ENCODE data around the gene TMEM131L.

TMEM131L gene

GRCh38 chr4:153639833-153640802, 174.0 kb downstream of the TMEM131L start:
- Histone ChIP-seq H3K36me3 (ENCODE audit: insufficient read depth, low read length) (peaks cover 11% of the 10 kb centered on the region), H3K4me1 (ENCODE audit: control insufficient read depth, insufficient read depth, low read length) (no peaks in the 10 kb centered on the region), H3K4me2 (ENCODE audit: low read length) (no peak overlapping the region), H3K4me3 (ENCODE audit: low read length) (no peak overlapping the region), H3K9ac (ENCODE audit: low read depth, low read length) (no peak overlapping the region), H3K9me3 (replicated peaks; ENCODE audit: low read length) (no peaks in the 10 kb centered on the region), H3K27me3 (ENCODE audit: control insufficient read depth, insufficient read depth, low read length) (no peaks in the 10 kb centered on the region)

DNA sequence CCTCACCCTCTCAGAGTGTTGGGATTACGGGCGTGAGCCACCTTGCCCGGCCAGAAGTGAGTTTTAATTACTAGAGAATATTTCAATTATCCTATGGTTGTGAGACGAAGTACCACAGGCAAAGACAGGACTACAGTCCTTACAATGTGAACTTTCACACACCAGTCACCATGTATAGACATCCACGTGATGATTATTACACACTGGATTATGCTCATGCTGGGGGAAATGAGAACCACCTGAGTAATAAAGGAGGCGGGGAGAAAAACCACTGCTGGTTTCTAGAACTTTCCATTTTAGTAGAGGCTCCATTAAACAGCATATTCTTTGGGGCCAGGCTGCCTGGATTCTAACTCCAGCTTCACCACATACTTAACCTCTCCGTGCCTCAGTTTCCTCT, 175.4 kb downstream of the TMEM131L start:
- Histone ChIP-seq H3K4me3 (ENCODE audit: low read length) (no peak overlapping the region), H3K4me1 (ENCODE audit: control insufficient read depth, insufficient read depth, low read length) (no peaks in the 10 kb centered on the region), H3K27me3 (ENCODE audit: control insufficient read depth, insufficient read depth, low read length) (no peaks in the 10 kb centered on the region), H3K4me2 (ENCODE audit: low read length) (no peak overlapping the region), H3K9ac (ENCODE audit: low read depth, low read length) (no peak overlapping the region), H3K9me3 (replicated peaks; ENCODE audit: low read length) (no peaks in the 10 kb centered on the region), H3K36me3 (ENCODE audit: insufficient read depth, low read length) (no peaks in the 10 kb centered on the region)

DNA sequence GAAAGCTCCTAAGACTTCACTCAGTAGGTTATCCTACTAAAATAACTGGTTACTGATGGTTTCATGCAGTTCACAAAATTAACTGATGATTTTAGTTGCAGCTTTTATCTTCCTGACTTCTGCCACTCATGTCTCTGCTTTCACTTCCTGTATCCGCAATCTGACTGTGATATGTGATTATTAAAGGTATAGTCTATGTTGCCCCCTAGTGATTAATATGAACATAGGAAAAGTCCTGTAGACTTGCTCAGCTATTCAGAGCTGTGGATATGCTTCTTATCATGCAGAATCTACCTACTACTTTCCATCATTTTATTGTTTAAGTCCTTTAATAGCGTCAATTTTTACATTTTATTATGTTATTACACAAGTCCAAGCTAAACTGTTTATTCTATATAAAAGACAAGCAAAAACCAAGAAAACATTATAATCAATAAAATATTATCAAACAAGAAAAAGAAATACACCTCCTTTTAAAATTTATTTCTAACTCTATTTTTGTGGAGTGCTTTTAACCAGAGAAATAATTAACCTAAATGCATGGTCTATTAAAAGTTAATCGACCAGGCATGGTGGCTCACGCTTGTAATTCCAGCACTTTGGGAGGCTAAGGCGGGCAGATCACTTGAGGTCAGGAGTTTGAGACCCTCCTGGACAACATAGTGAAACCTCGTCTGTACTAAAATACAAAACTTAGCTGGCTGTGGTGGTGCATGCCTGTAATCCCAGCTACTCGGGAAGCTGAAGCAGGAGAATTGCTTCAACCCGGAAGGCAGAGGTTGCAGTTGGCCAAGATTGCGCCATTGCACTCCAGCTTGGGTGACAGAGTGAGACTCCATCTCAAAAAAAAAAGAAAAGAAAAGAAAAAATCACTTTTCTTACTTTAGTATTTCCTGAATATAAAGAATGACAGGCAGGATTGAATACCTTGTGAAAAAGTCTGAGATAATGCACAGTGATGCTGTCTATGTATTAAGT, 177.5 kb downstream of the TMEM131L start:
- H3K27me3 ChIP-seq (ENCODE audit: control insufficient read depth, insufficient read depth, low read length) = no peaks in the 10 kb centered on the region
- no peaks in the 10 kb centered on the region for H3K9me3 ChIP-seq (replicated peaks; ENCODE audit: low read length)
- H3K4me1 ChIP-seq (ENCODE audit: control insufficient read depth, insufficient read depth, low read length) = no peaks in the 10 kb centered on the region
- no peak overlapping the region for H3K4me3 ChIP-seq (ENCODE audit: low read length)
- no peak overlapping the region for H3K9ac ChIP-seq (ENCODE audit: low read depth, low read length)
- H3K4me2 ChIP-seq (ENCODE audit: low read length) = no peak overlapping the region
- H3K36me3 ChIP-seq (ENCODE audit: insufficient read depth, low read length) = no peaks in the 10 kb centered on the region

GRCh38 chr4:153645183-153645582, 179.0 kb downstream of the TMEM131L start:
- no peaks in the 10 kb centered on the region for H3K9me3 ChIP-seq (replicated peaks; ENCODE audit: low read length)
- no peak overlapping the region for H3K4me2 ChIP-seq (ENCODE audit: low read length)
- no peak overlapping the region for H3K4me3 ChIP-seq (ENCODE audit: low read length)
- no peaks in the 10 kb centered on the region for H3K4me1 ChIP-seq (ENCODE audit: control insufficient read depth, insufficient read depth, low read length)
- no peak overlapping the region for H3K9ac ChIP-seq (ENCODE audit: low read depth, low read length)
- H3K27me3 ChIP-seq (ENCODE audit: control insufficient read depth, insufficient read depth, low read length) = no peaks in the 10 kb centered on the region
- no peaks in the 10 kb centered on the region for H3K36me3 ChIP-seq (ENCODE audit: insufficient read depth, low read length)

DNA sequence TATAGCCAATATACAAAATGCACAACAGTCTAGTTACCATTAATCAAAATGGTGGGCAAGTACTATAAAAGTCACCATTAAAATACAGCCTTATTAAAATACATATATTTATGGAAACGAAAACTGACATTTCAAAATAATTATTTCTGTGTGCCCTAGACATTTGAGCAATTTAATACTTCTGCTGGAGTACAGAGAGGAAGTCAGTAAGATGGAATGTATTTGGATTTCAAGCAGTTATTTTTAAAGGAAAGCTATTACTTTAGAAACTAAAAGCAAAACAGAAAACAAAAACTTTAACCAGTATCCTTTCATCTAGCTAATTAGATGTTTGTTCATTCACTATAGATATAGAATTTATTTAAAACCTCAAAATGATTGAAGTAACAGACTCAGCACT, 180.1 kb downstream of the TMEM131L start:
- Histone ChIP-seq H3K4me2 (ENCODE audit: low read length) (no peak overlapping the region), H3K4me3 (ENCODE audit: low read length) (no peak overlapping the region), H3K27me3 (ENCODE audit: control insufficient read depth, insufficient read depth, low read length) (no peaks in the 10 kb centered on the region), H3K9ac (ENCODE audit: low read depth, low read length) (no peak overlapping the region), H3K36me3 (ENCODE audit: insufficient read depth, low read length) (no peaks in the 10 kb centered on the region), H3K9me3 (replicated peaks; ENCODE audit: low read length) (no peaks in the 10 kb centered on the region), H3K4me1 (ENCODE audit: control insufficient read depth, insufficient read depth, low read length) (peaks cover 6% of the 10 kb centered on the region)

DNA sequence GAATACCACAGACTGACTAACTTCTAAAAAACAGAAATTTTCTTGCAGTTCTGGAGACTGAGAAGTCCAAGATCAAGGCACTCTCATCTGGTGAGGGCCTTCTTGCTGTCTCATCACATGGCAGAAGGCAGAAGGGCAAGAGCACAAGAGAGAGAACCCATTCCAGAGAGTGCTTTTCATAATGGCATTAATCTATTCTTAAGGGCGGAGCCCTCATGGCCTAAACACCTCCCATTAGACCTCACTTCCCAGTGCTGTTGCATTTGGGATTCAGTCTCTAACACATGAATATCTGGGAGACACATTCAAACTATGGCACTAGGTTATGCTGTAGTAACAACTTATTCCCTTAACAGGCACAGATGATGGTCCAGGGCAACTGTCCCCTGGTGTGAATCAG, 180.8 kb downstream of the TMEM131L start:
- no peak overlapping the region for H3K4me3 ChIP-seq (ENCODE audit: low read length)
- peaks cover 13% of the 10 kb centered on the region for H3K4me1 ChIP-seq (ENCODE audit: control insufficient read depth, insufficient read depth, low read length)
- H3K4me2 ChIP-seq (ENCODE audit: low read length) = no peak overlapping the region
- no peaks in the 10 kb centered on the region for H3K36me3 ChIP-seq (ENCODE audit: insufficient read depth, low read length)
- no peak overlapping the region for H3K9ac ChIP-seq (ENCODE audit: low read depth, low read length)
- H3K27me3 ChIP-seq (ENCODE audit: control insufficient read depth, insufficient read depth, low read length) = no peaks in the 10 kb centered on the region
- H3K9me3 ChIP-seq (replicated peaks; ENCODE audit: low read length) = no peaks in the 10 kb centered on the region

DNA sequence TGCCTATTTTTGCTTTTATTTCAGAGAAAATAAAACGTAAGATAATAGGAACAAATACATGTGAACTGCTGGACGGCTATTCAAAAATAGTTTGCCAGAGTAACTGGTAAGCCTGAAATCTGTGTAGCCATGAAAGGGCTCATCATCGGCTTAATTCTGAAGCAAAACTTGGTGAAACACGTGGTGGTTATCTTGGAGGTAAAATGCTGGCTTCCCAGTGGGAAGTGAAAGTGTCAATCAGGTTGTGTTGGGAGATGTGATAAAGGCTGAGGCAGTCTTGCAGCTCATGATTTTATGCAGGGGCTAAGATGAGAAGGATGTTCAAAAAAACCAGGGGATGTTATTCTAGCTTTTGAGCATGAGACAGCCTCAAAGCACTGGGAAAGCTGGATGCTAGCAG, 181.8 kb downstream of the TMEM131L start:
- Histone ChIP-seq H3K4me3 (ENCODE audit: low read length) (no peak overlapping the region), H3K36me3 (ENCODE audit: insufficient read depth, low read length) (no peaks in the 10 kb centered on the region), H3K27me3 (ENCODE audit: control insufficient read depth, insufficient read depth, low read length) (no peaks in the 10 kb centered on the region), H3K9ac (ENCODE audit: low read depth, low read length) (no peak overlapping the region), H3K9me3 (replicated peaks; ENCODE audit: low read length) (no peaks in the 10 kb centered on the region), H3K4me2 (ENCODE audit: low read length) (no peak overlapping the region), H3K4me1 (ENCODE audit: control insufficient read depth, insufficient read depth, low read length) (peaks cover 23% of the 10 kb centered on the region)

- no peaks in the 10 kb centered on the region for H3K27me3 ChIP-seq (ENCODE audit: control insufficient read depth, insufficient read depth, low read length)
- no peaks in the 10 kb centered on the region for H3K36me3 ChIP-seq (ENCODE audit: insufficient read depth, low read length)
- no peak overlapping the region for H3K4me2 ChIP-seq (ENCODE audit: low read length)
- no peak overlapping the region for H3K4me3 ChIP-seq (ENCODE audit: low read length)
- H3K9ac ChIP-seq (ENCODE audit: low read depth, low read length) = no peak overlapping the region
- no peaks in the 10 kb centered on the region for H3K9me3 ChIP-seq (replicated peaks; ENCODE audit: low read length)
- H3K4me1 ChIP-seq (ENCODE audit: control insufficient read depth, insufficient read depth, low read length) = peaks cover 23% of the 10 kb centered on the region
These were observed 183.4 kb downstream of the TMEM131L start for GRCh38 chr4:153649572-153649991.

- H3K36me3 ChIP-seq (ENCODE audit: insufficient read depth, low read length) = no peaks in the 10 kb centered on the region
- no peak overlapping the region for H3K9ac ChIP-seq (ENCODE audit: low read depth, low read length)
- no peak overlapping the region for H3K4me2 ChIP-seq (ENCODE audit: low read length)
- H3K27me3 ChIP-seq (ENCODE audit: control insufficient read depth, insufficient read depth, low read length) = no peaks in the 10 kb centered on the region
- H3K4me1 ChIP-seq (ENCODE audit: control insufficient read depth, insufficient read depth, low read length) = peaks cover 33% of the 10 kb centered on the region
- no peaks in the 10 kb centered on the region for H3K9me3 ChIP-seq (replicated peaks; ENCODE audit: low read length)
- no peak overlapping the region for H3K4me3 ChIP-seq (ENCODE audit: low read length)
These were observed 185.0 kb downstream of the TMEM131L start for GRCh38 chr4:153651116-153651515.

DNA sequence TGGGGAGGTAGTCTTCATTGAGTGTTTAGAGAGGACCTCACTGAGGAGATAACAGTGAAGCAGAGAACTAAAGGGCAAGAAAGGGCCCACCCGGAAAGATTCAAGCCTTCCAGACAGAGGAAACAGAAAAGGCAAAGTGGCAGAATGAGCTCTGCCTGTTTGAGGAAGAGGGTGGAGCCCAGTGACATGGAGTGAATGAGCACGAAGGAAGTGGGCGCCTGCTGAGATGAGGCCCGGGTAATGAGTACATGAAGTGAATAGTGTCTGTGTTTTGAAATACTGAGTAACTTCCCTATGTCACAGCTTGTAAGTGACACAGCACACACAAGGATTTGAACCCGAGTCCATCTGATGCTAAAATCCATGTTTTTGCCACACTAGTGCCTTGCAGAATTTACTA, 185.4 kb downstream of the TMEM131L start:
- Histone ChIP-seq H3K4me2 (ENCODE audit: low read length) (peak overlapping the region; percentile 65), H3K36me3 (ENCODE audit: insufficient read depth, low read length) (no peaks in the 10 kb centered on the region), H3K4me1 (ENCODE audit: control insufficient read depth, insufficient read depth, low read length) (peaks cover 37% of the 10 kb centered on the region), H3K9me3 (replicated peaks; ENCODE audit: low read length) (no peaks in the 10 kb centered on the region), H3K27me3 (ENCODE audit: control insufficient read depth, insufficient read depth, low read length) (no peaks in the 10 kb centered on the region), H3K9ac (ENCODE audit: low read depth, low read length) (peak overlapping the region; percentile 36), H3K4me3 (ENCODE audit: low read length) (no peak overlapping the region)

DNA sequence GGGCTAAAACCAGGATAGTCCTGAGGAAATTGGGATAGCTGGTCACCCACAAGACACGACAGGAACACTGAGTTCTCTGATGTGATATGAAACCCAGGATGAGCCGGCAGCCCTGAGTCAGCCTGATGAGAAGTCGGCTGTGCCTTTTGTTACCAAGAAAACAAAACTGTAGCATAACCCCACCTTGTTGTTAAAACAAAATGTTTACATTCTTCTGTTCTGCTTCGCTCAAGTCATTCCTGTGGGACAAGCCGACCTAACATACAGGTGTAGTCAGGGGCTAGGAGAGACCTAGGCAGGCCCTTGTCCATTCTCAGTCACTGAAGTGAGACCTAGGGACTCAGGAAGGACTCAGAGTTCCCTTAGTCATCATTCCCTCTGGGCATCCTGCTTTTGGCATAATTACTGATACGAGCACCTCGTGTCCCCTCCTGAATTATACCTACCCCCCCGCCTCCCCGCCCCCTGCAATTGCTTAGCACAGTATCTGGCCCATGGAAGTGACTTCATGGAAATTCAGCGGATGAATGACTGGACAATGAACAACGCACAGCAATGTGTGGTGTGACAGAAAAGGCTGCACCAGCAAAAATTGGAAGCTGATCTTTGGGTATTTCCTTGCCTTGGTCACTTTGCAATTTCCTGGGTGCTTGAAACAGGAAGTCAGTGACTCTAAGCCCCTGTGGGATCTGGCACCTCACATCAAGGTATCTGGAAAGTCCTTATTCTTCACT, 186.1 kb downstream of the TMEM131L start:
- Histone ChIP-seq H3K9ac (ENCODE audit: low read depth, low read length) (peak overlapping the region; percentile 36), H3K36me3 (ENCODE audit: insufficient read depth, low read length) (no peaks in the 10 kb centered on the region), H3K9me3 (replicated peaks; ENCODE audit: low read length) (no peaks in the 10 kb centered on the region), H3K27me3 (ENCODE audit: control insufficient read depth, insufficient read depth, low read length) (no peaks in the 10 kb centered on the region), H3K4me3 (ENCODE audit: low read length) (no peak overlapping the region), H3K4me1 (ENCODE audit: control insufficient read depth, insufficient read depth, low read length) (peaks cover 40% of the 10 kb centered on the region), H3K4me2 (ENCODE audit: low read length) (peak overlapping the region; percentile 65)

Measured in skeletal muscle satellite cell (primary cell).